ENCODE measurements around the gene SH3GL1.

Gene SH3GL1

GRCh38 chr19:4380254-4380727 lies 20.1 kb downstream of the SH3GL1 start:
- TF ChIP-seq ESRRG (CRISPR knock-in tag; IDR thresholded peaks at IDR 0.05) (no peak), CSRNP3 (CRISPR knock-in tag; IDR thresholded peaks at IDR 0.05) (no peak), POU6F1 (CRISPR knock-in tag; IDR thresholded peaks at IDR 0.05; ENCODE audit: borderline replicate concordance, low read depth) (no peak), GLIS3 (CRISPR knock-in tag; IDR thresholded peaks at IDR 0.05) (no peak), BACH2 (CRISPR knock-in tag; IDR thresholded peaks at IDR 0.05; ENCODE audit: borderline replicate concordance) (no peak), ZNF70 (CRISPR knock-in tag; IDR thresholded peaks at IDR 0.05) (no peak), ZFP30 (CRISPR knock-in tag; IDR thresholded peaks at IDR 0.05) (no peak), ARNTL (CRISPR knock-in tag; IDR thresholded peaks at IDR 0.05; ENCODE audit: borderline replicate concordance, low read depth) (no peak), PATZ1 (CRISPR knock-in tag; IDR thresholded peaks at IDR 0.05; ENCODE audit: borderline replicate concordance) (no peak), ISL1 (CRISPR knock-in tag; IDR thresholded peaks at IDR 0.05) (no peak), RARB (CRISPR knock-in tag; IDR thresholded peaks at IDR 0.05) (no peak), ZFP3 (CRISPR knock-in tag; IDR thresholded peaks at IDR 0.05) (no peak), ZNF8 (CRISPR knock-in tag; IDR thresholded peaks at IDR 0.05) (no peak), TOX (CRISPR knock-in tag; IDR thresholded peaks at IDR 0.05; ENCODE audit: borderline replicate concordance) (no peak), TCF4 (CRISPR knock-in tag; IDR thresholded peaks at IDR 0.05; ENCODE audit: borderline replicate concordance) (no peak), OSR1 (CRISPR knock-in tag; IDR thresholded peaks at IDR 0.05) (no peak), TSHZ2 (CRISPR knock-in tag; IDR thresholded peaks at IDR 0.05) (no peak), PPARA (CRISPR knock-in tag; IDR thresholded peaks at IDR 0.05; ENCODE audit: borderline replicate concordance) (no peak), CREB5 (CRISPR knock-in tag; IDR thresholded peaks at IDR 0.05; ENCODE audit: low read depth) (no peak)
- no peak for ATAC-seq

GRCh38 chr19:4379383-4380253 lies 20.7 kb downstream of the SH3GL1 start:
- no peak for ATAC-seq
- TF ChIP-seq ISL1 (CRISPR knock-in tag; IDR thresholded peaks at IDR 0.05) (no peak), PATZ1 (CRISPR knock-in tag; IDR thresholded peaks at IDR 0.05; ENCODE audit: borderline replicate concordance) (no peak), ZNF565 (CRISPR knock-in tag; conservative IDR thresholded peaks at IDR 0.05; ENCODE audit: low read depth) (no peak), PPARA (CRISPR knock-in tag; IDR thresholded peaks at IDR 0.05; ENCODE audit: borderline replicate concordance) (no peak), CSRNP3 (CRISPR knock-in tag; IDR thresholded peaks at IDR 0.05) (no peak), ZC3H10 (CRISPR knock-in tag; IDR thresholded peaks at IDR 0.05) (no peak), GLIS3 (CRISPR knock-in tag; IDR thresholded peaks at IDR 0.05) (no peak), TOX (CRISPR knock-in tag; IDR thresholded peaks at IDR 0.05; ENCODE audit: borderline replicate concordance) (no peak), ZFP30 (CRISPR knock-in tag; IDR thresholded peaks at IDR 0.05) (no peak), CREB5 (CRISPR knock-in tag; IDR thresholded peaks at IDR 0.05; ENCODE audit: low read depth) (no peak), ESRRG (CRISPR knock-in tag; IDR thresholded peaks at IDR 0.05) (no peak), ZFP3 (CRISPR knock-in tag; IDR thresholded peaks at IDR 0.05) (no peak), OSR1 (CRISPR knock-in tag; IDR thresholded peaks at IDR 0.05) (no peak), ZNF70 (CRISPR knock-in tag; IDR thresholded peaks at IDR 0.05) (no peak), ARNTL (CRISPR knock-in tag; IDR thresholded peaks at IDR 0.05; ENCODE audit: borderline replicate concordance, low read depth) (no peak)

Measured in SK-N-SH treated with all-trans-retinoic acid at 6 μM for 48 hours (cell line).